ENCODE measurements around the gene MEGF8.

DNA sequence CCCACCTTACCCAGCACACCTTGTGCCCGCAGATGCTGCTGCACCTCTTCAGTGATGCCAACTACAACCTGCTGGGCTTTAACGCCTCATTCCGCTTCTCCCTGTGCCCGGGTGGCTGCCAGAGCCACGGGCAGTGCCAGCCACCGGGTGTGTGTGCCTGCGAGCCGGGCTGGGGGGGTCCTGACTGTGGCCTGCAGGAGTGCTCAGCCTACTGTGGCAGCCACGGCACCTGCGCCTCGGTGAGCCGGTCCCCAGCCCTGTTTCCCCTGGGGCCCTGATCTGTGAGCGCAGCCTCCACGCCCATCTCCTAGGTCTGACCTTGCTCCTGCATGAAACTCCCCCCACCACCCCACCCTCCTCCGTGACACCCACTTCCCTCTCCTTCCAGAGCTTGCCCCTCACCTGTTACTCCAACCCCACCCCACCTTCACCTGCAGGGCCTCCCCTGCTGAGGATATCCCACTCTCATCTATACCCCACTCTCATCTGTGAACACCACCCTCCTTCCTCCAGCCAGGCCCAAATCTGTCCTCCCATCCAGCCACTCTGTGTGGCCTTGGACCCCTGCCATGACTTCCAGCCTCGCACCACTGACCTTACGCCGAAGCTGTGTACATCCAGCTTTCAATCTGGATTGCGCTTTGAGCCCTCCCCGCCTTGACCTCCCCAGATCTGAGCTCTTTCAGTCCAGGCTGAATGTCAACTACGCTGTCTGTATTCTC lies 8.7 kb downstream of the MEGF8 start:
- TF ChIP-seq RELA (IDR thresholded peaks at IDR 0.05; ENCODE audit: borderline replicate concordance, partially characterized antibody) (no peak), CTCF (IDR thresholded peaks at IDR 0.05 in 2 of 3, conservative IDR thresholded peaks at IDR 0.05 in 1 of 3; ENCODE audit: control insufficient read depth in 2 of 3, extremely low read depth in 1 of 3, insufficient read depth in 1 of 3, low read depth in 3 of 3, low read length in 3 of 3) (no peak), GABPA (IDR thresholded peaks at IDR 0.05; ENCODE audit: low read depth) (no peak), MXI1 (IDR thresholded peaks at IDR 0.05; ENCODE audit: low read depth, low read length) (no peak), KLF5 (IDR thresholded peaks at IDR 0.05; ENCODE audit: partially characterized antibody) (no peak)
- TF ChIP-seq, protein P1, sequence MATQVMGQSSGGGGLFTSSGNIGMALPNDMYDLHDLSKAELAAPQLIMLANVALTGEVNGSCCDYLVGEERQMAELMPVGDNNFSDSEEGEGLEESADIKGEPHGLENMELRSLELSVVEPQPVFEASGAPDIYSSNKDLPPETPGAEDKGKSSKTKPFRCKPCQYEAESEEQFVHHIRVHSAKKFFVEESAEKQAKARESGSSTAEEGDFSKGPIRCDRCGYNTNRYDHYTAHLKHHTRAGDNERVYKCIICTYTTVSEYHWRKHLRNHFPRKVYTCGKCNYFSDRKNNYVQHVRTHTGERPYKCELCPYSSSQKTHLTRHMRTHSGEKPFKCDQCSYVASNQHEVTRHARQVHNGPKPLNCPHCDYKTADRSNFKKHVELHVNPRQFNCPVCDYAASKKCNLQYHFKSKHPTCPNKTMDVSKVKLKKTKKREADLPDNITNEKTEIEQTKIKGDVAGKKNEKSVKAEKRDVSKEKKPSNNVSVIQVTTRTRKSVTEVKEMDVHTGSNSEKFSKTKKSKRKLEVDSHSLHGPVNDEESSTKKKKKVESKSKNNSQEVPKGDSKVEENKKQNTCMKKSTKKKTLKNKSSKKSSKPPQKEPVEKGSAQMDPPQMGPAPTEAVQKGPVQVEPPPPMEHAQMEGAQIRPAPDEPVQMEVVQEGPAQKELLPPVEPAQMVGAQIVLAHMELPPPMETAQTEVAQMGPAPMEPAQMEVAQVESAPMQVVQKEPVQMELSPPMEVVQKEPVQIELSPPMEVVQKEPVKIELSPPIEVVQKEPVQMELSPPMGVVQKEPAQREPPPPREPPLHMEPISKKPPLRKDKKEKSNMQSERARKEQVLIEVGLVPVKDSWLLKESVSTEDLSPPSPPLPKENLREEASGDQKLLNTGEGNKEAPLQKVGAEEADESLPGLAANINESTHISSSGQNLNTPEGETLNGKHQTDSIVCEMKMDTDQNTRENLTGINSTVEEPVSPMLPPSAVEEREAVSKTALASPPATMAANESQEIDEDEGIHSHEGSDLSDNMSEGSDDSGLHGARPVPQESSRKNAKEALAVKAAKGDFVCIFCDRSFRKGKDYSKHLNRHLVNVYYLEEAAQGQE (IDR thresholded peaks at IDR 0.05; ENCODE audit: low read depth, low read length): no peak

All from GM12878 (cell line).